Cardiac fibroblast (primary cell): Measurements from ENCODE around the gene RFX3.

Source experiments
- DNase-seq, 2 donors: peaks; one replicate each; pipeline versions ENCODE4 v3.0.0 to v3.0.0-alpha.2; 2010; ENCODE audit warnings: low read depth in 2 of 2
- H3K4me3 ChIP-seq, 2 donors: replicated peaks in 1 of 2; 1 replicate in 1 of 2; 2 replicates in 1 of 2; pipeline ENCODE4 v1.5.1; 2011; ENCODE audit warnings: low read depth in 2 of 2, low read length in 2 of 2, mild to moderate bottlenecking in 2 of 2, moderate library complexity in 1 of 2
- CTCF ChIP-seq: IDR thresholded peaks from one replicate; pipeline ENCODE4 v1.5.1; 2011; ENCODE audit warnings: low read depth, mild to moderate bottlenecking, low read length, inconsistent platforms

RFX3 gene

GRCh38 chr9:3514786-3515185 is 11.0 kb downstream of the RFX3 start:
- no peak overlapping the region for H3K4me3 ChIP-seq
- no peak for TF ChIP-seq CTCF
- no peak for DNase-seq

GRCh38 chr9:3513265-3513818 is 12.5 kb downstream of the RFX3 start:
- no peak for TF ChIP-seq CTCF
- no peak for DNase-seq
- H3K4me3 ChIP-seq: no peak overlapping the region

GRCh38 chr9:3511551-3511950 is 14.2 kb downstream of the RFX3 start:
- DNase-seq: no peak
- no peak for TF ChIP-seq CTCF
- H3K4me3 ChIP-seq: no peak overlapping the region

- H3K4me3 ChIP-seq: no peak overlapping the region
- no peak for TF ChIP-seq CTCF
- no peak for DNase-seq
Measured at GRCh38 chr9:3510796-3511195, 15.0 kb downstream of the RFX3 start.

GRCh38 chr9:3509926-3510325 is 15.9 kb downstream of the RFX3 start:
- no peak for TF ChIP-seq CTCF
- no peak overlapping the region for H3K4me3 ChIP-seq
- DNase-seq: no peak

GRCh38 chr9:3508521-3509291 is 17.1 kb downstream of the RFX3 start:
- no peak for TF ChIP-seq CTCF
- H3K4me3 ChIP-seq: no peak overlapping the region
- peak; percentile 5 to 12 for DNase-seq
